Heart right ventricle (tissue), 16 donors: ENCODE results near the gene STYK1. TPM values are rescaled to one million over a fixed set of nuclear protein-coding genes. Genes with fewer than 3 reads are reported as not detected.

ENCODE experiments used
- ATAC-seq, 8 donors: fragments of 200-7000 bp; cut with Tn5 transposase; one replicate each; pipeline ENCODE4 v1.9.1; 2020; ENCODE audit warnings: mild to moderate bottlenecking in 8 of 8, moderate library complexity in 8 of 8, moderate number of reproducible peaks in 1 of 8
- DNase-seq, 2 donors: peaks; one replicate each; pipeline ENCODE4 v3.0.0-alpha.2; 2020
- H3K27ac ChIP-seq, 10 donors: fragments of 200-600 bp; sonication (generic) in 2 of 10; one replicate each; pipeline versions ENCODE4 v1.5.0 to v1.8.0; 2020 to 2022; ENCODE audit warnings: mild to moderate bottlenecking in 3 of 10
- H3K27me3 ChIP-seq, 7 donors: fragments of 200-600 bp; one replicate each; pipeline ENCODE4 v1.8.0; 2021 to 2022; ENCODE audit warnings: mild to moderate bottlenecking in 2 of 7
- H3K36me3 ChIP-seq, 9 donors: fragments of 200-600 bp; sonication (generic) in 1 of 9; one replicate each; pipeline versions ENCODE4 v1.5.0 to v1.8.0; 2020 to 2022; ENCODE audit warnings: mild to moderate bottlenecking in 2 of 9
- H3K4me1 ChIP-seq, 9 donors: fragments of 200-600 bp; sonication (generic) in 1 of 9; one replicate each; pipeline versions ENCODE4 v1.5.0 to v1.8.0; 2020 to 2022; ENCODE audit warnings: mild to moderate bottlenecking in 4 of 9
- H3K4me3 ChIP-seq, 10 donors: fragments of 200-600 bp; sonication (generic) in 2 of 10; one replicate each; pipeline versions ENCODE4 v1.5.0 to v1.8.0; 2020 to 2022; ENCODE audit warnings: mild to moderate bottlenecking in 7 of 10, moderate library complexity in 2 of 10
- H3K9me3 ChIP-seq, 11 donors: fragments of 200-600 bp in 10 of 11; sonication (generic) in 2 of 11; one replicate each; pipeline versions ENCODE4 v1.5.0 to v1.8.0; 2013 to 2022; ENCODE audit warnings: mild to moderate bottlenecking in 2 of 11, control low read depth in 1 of 11, moderate library complexity in 1 of 11
- WGBS, 2 donors: extraction: QIAGEN DNeasy Blood & Tissue Kit; methylation state at CpG; one replicate each; pipeline ENCODE4 v1.1.7; 2013; ENCODE audit warnings: inconsistent platforms in 1 of 2; 5-methylcytosine and 5-hydroxymethylcytosine counted together
- intact Hi-C, 10 donors: fragments of 100-400 bp; cut with DNase I; formaldehyde crosslinking; loops; one replicate each; pipeline versions ENCODE4 v1.11.1 to v1.14.2; 2022
- polyA plus RNA-seq, 2 donors: library from polyadenylated mRNA; stranded (reverse); fragments of 200-250 nt; gene quantifications; one replicate each; pipeline ENCODE4 v1.2.3, GENCODE V29; 2013
- total RNA-seq, 10 donors: library from RNA; stranded (reverse); fragmentation: NEBNext Ultra II Directional in 3 of 10; extraction: Animal tissue kit (Norgen Biotek cat#: 25700) in 3 of 10; gene quantifications; one replicate each; pipeline versions ENCODE4 v1.2.1 to v1.2.4, GENCODE V29; 2021 to 2023
- TF ChIP-seq, protein P1 (sequence below), 9 donors: fragments of 200-600 bp; sonication (generic) in 2 of 9; IDR thresholded peaks; one replicate each; pipeline versions ENCODE4 v1.5.0 to v1.8.0; 2021 to 2022; ENCODE audit warnings: antibody characterized with exemption in 9 of 9, mild to moderate bottlenecking in 5 of 9, moderate library complexity in 1 of 9
- donor health status: Arrhythmogenic right ventricular cardiomyopathy.
- donor health status: ischemic (EF 13 %, LVEDD 7.1; RV severe dilation, severe dysfunction).
- donor health status: healthy with polysubstance abuse.
- donor health status: DM: no; HTN: yes; CAD: no.
- donor health status: DM: no; HTN: no; CAD: no.
- donor health status: ischemic (EF 25% LVEDD 6.9; RV normal size, moderate dysfunction).
- donor health status: ischemic (EF 25% LVEDD 5.7; RV mildly dilated, moderate dysfunction).
- donor health status: healthy.
- donor health status: DM: yes; HTN: yes; CAD: no.
- donor health status: Ischemic cardiomyopathy.
- donor health status: ischemic (EF 35%, LVEDD 5.7; RV mildly dilated, moderate dysfunction).
- donor health status: nonischemic (EF 11% LVEDD 7.7; RV severe dilation, severe dysfunction).
- donor health status: DM: yes; HTN: yes; CAD: no.
- donor health status: PGD.
- donor health status: ischemic (EF 29% LVEDD 5.4; RV normal size, mild dysfunction).
- donor health status: nonischemic (EF 23%, LVEDD 6.1; RV moderate dilation, normal function).

STYK1 gene
- total and polyA plus RNA-seq, 12 donors: 0.01 to 1.2 (median 0.15) TPM; not detected in 8

DNA sequence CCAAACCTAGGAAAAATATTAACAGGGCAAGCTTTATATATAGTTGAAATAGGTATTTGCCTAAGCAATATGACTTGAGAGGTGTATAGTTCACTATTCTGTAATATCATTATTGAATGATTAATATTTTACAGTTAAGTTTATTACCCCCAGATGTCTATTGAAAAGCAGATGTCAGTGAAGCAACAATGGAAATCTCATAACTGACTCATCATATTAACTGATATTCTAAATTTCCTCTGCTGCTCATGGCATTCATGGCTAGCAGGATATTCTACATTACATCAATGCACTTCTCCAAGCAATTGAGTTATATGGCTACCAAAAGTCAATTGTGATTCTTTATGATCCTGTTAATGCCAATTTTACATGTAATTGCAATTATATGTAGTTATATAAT lies 50.7 kb downstream of the STYK1 start:
- Histone ChIP-seq H3K27ac (no peak overlapping the region), H3K4me3 (no peak overlapping the region), H3K36me3 (no peaks in the 10 kb centered on the region), H3K27me3 (peaks cover 0 to 25% (median 7%) of the 10 kb centered on the region in 7 donors), H3K9me3 (no peaks in the 10 kb centered on the region), H3K4me1 (no peaks in the 10 kb centered on the region)
- intact Hi-C loops: no loop called here
- DNase-seq: no peak
- TF ChIP-seq, protein P1, sequence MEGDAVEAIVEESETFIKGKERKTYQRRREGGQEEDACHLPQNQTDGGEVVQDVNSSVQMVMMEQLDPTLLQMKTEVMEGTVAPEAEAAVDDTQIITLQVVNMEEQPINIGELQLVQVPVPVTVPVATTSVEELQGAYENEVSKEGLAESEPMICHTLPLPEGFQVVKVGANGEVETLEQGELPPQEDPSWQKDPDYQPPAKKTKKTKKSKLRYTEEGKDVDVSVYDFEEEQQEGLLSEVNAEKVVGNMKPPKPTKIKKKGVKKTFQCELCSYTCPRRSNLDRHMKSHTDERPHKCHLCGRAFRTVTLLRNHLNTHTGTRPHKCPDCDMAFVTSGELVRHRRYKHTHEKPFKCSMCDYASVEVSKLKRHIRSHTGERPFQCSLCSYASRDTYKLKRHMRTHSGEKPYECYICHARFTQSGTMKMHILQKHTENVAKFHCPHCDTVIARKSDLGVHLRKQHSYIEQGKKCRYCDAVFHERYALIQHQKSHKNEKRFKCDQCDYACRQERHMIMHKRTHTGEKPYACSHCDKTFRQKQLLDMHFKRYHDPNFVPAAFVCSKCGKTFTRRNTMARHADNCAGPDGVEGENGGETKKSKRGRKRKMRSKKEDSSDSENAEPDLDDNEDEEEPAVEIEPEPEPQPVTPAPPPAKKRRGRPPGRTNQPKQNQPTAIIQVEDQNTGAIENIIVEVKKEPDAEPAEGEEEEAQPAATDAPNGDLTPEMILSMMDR (IDR thresholded peaks at IDR 0.05): no peak
- ATAC-seq: no peak

DNA sequence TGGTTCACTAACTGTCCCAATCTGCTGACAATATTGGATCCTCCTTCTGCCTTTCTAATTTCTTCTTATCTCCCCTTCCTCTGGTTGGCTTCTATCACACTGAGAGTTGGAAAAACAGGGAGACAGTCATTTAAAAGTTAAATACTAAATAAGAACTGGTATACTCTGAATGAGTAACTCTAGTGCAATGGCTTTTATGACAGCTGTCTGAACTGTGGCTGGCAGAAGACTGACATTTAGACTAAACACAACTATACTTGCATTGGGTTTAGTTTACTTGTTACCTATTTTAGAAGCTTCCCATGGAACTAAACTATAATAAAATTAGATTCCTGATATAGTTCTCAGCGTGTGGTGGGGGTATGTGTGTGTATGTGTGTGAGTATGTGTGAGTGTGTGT lies 52.6 kb downstream of the STYK1 start:
- Histone ChIP-seq H3K4me1 (no peaks in the 10 kb centered on the region), H3K27me3 (peaks cover 0 to 25% (median 7%) of the 10 kb centered on the region in 7 donors), H3K27ac (no peak overlapping the region), H3K36me3 (no peaks in the 10 kb centered on the region), H3K4me3 (no peak overlapping the region), H3K9me3 (no peaks in the 10 kb centered on the region)
- TF ChIP-seq, protein P1 (IDR thresholded peaks at IDR 0.05): no peak
- 65 to 74% methylated on average over 1 of the region's 1 CpG for WGBS, 2 donors
- DNase-seq: no peak
- intact Hi-C loops: no loop called here
- no peak for ATAC-seq

DNA sequence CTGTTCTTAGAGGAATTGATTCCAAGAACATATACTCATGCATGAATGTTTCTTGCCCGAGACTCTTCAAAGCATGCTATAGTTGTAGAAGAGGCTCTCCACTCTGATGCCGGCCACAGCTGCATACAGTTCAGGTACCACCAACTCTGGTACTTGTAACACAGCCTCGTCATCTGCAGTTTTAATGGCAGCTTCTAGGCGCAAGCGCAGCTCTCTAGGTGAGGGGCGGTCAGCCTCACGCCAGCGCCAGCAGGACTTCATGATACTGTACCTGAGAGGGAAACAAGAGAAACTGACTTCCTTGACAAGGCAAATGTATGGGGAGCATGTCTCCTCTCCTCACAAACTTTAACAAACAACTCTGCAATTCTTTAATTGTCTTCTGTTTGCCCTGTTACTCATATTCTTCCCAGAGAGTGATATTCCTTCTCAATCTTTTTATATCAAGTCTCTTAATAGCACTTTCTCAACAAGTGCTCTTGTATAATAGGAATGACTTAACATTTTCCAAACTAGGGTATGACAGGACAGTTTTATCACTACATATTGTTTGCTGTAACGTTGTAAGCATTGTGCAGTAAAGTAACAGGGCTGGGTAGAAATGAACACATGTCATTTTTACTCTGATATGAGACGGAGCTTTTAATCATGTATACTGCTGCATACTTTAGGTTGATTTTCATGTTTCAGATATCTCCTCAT lies 53.6 kb downstream of the STYK1 start:
- TF ChIP-seq, protein P1 (IDR thresholded peaks at IDR 0.05): no peak
- intact Hi-C loops: no loop called here
- no peak for DNase-seq
- no peak overlapping the region for H3K27ac ChIP-seq
- peaks cover 0 to 25% (median 7%) of the 10 kb centered on the region in 7 donors for H3K27me3 ChIP-seq
- no peaks in the 10 kb centered on the region for H3K9me3 ChIP-seq
- no peak for ATAC-seq
- no peaks in the 10 kb centered on the region for H3K36me3 ChIP-seq
- WGBS, 2 donors: 79 to 81% methylated on average over 10 of the region's 10 CpGs
- no peaks in the 10 kb centered on the region for H3K4me1 ChIP-seq
- H3K4me3 ChIP-seq: no peak overlapping the region

DNA sequence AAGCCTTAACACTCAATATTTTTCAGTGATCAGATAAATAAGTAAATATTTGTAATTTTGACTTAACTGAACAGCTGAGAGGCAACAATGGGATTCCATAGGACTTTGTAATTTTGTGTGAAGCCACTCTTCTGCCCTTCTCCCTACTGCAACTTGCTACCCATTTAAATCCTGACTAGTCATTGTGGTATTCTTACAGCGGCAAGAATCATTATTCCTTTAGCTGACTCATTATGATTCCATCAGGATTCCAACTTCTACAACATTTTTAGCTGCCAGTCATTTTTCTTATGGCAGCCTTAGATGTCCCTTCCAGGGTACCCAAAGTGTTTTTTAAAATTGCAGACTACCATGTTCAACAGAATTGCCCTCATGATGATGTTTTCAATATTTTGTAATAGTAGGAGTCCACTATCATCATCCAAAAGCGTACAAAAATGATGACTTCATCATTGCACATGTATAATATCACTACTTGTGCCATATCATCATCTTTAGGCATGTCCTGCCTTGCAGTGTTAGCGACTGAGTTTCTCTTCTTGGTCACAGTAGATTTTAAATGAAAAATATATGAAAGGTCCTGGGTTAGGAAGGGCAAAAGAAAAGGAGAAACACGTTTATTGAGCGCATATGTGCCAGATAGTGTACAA lies 55.4 kb downstream of the STYK1 start:
- H3K4me1 ChIP-seq: peaks cover 0 to 6% (median 4%) of the 10 kb centered on the region in 9 donors
- no peaks in the 10 kb centered on the region for H3K36me3 ChIP-seq
- no peaks in the 10 kb centered on the region for H3K9me3 ChIP-seq
- TF ChIP-seq, protein P1 (IDR thresholded peaks at IDR 0.05): no peak
- WGBS, 2 donors: 76 to 79% methylated on average over 5 of the region's 5 CpGs
- intact Hi-C loops: loop anchor here in 5 of 10 donors (10.0 kb wide), 3 partner anchors 56 to 136 kb away; partner anchors contain the start of genes STYK1 (in 2 of the 5) and YBX3 (in 2 of the 5)
- no peak overlapping the region for H3K27ac ChIP-seq
- peaks cover 0 to 25% (median 7%) of the 10 kb centered on the region in 7 donors for H3K27me3 ChIP-seq
- ATAC-seq (no peak), DNase-seq (no peak)
- no peak overlapping the region for H3K4me3 ChIP-seq
